Iris pigment epithelial cell (primary cell): ENCODE results near the gene NPRL2.

Experiments
- DNase-seq: peaks from one replicate; pipeline ENCODE4 v3.0.0-alpha.2; 2011; ENCODE audit warnings: low read depth

NPRL2 gene

DNA sequence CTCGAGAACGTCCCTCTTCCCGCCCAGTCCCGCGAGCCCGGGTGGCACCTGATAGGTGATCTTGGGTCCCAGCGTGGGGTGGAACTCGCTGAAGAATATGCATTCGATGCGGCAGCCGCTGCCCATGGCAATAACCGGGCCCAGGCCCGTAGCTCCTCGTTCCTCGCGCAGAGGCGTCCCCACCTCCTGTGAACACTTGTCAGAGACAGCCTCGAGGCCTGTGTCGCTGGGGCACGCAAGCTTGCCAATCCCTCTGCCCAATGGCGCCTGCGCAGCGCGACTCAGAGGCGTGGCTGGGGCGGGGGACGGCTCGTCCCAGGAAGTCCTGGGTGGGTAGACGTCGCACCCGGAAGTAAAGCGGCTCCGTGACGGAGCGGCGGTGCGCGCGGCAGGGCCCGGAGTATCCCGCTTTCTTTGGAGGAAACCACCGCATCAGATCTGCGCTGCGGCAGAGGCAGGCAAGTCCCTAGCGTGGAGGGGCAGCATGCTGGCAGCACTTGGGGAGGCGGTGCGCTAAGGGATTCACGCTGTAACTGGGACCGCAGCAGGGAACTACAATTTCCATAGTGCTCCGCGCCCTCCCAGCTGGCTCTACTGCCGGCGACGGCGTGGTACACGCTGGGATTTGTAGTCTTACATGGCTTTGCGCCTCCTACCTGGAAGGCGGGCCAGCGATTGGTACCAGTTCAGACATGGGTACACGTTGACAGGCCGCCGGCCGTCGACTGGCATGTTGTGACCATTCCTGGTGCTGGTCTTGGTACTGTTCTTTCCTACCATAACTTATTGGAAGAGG lies at the start of gene NPRL2, which contains the start of gene CYB561D2:
Gene NPRL2, minus strand, starts transcription at position 249 of the 796 bp plus-strand sequence. Its CDS starts 123 bp downstream, at position 126.
Gene CYB561D2, plus strand, starts transcription at position 336 of the 796 bp plus-strand sequence. CDS start 572 bp downstream, outside the sequence.
- DNase-seq, result peak; percentile 93

GRCh38 chr3:50396502-50396901 lies 45.9 kb upstream of the NPRL2 start:
- no peak for DNase-seq

- no peak for DNase-seq
Observed at GRCh38 chr3:50395070-50395860, 44.7 kb upstream of the NPRL2 start.

- DNase-seq, result no peak
Observed at GRCh38 chr3:50393061-50393460, 42.5 kb upstream of the NPRL2 start.

DNA sequence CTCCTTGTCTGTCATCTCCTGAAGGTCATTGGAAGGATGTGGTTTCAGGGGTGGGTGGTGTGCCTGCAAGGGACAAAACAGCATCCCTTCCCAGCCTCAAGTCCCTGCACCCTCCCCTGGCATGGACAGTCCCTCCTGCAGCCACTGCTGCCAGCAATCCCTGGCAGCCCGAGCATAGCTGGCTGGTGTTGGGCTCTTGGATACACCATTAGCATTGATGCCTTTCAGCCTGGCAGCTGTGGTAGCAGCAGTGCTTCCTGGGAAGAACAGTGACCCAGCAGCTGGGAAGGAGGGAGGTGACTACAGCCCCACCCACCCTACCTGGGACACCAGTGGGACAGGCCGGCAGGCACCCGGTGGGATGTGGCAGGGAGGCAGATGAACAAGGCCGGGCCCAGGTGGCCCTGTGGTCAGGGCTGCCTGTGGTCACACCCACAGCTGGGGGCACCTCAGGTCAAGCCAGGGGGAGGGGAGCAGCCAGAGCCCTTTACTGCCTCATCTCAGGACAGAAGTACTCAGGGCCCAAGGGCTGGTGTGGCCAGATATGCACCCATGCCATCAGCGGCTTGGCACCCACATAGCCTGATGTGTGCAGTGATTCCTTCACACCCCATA lies 41.6 kb upstream of the NPRL2 start:
- DNase-seq, result no peak

- no peak for DNase-seq
Observed at GRCh38 chr3:50390508-50391224, 40.1 kb upstream of the NPRL2 start.

DNA sequence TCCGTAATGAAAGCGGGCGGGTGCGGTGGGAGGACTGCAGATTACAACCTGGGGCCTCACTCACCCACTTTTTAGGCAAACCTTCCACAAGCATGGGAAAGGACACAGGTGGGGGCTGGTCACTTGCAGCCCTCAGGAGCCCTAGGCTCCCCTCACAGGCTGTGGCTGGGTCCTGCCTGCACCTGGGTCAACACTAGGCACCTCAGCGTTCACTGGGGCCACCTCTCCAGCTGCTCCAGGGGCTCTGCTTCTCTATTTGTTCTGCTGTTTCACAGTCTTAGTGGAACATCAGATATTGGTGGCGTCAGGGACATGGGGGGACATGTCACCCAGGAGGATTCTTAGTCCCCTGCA lies 38.8 kb upstream of the NPRL2 start:
- DNase-seq, result no peak

DNA sequence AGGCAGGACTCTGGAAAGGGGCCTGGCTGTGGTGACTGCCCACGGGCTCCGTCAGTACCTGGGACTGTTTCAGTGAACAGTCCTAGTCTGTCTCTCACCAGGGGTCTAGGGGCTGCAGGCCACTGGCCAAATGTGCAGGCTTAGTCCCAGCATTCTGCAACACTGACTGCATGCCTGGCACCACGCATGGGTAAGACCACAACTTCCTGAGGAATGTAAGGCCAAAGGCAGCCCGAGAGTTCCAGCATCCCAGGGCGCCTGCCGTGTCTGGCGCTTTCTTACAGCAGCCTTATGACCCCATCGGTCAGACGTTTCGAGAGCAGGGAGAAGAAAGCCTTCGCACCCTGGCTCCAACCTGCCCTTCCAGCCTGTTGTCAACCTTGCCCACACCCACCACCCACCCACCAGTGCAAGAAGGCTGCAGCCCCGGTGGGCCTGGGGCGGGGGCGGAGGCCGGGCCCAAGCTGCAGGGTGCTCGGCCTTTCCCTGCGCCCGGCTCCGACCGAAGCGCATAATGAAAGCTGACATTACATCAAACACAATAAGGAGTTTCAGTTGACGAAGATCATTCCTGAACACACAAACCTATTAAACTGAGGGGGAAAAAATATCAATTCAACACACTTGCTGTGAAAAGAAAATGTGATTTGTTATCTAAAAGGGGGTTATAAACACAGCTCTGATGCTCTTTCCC lies 38.3 kb upstream of the NPRL2 start:
- peak; percentile 26 for DNase-seq

DNA sequence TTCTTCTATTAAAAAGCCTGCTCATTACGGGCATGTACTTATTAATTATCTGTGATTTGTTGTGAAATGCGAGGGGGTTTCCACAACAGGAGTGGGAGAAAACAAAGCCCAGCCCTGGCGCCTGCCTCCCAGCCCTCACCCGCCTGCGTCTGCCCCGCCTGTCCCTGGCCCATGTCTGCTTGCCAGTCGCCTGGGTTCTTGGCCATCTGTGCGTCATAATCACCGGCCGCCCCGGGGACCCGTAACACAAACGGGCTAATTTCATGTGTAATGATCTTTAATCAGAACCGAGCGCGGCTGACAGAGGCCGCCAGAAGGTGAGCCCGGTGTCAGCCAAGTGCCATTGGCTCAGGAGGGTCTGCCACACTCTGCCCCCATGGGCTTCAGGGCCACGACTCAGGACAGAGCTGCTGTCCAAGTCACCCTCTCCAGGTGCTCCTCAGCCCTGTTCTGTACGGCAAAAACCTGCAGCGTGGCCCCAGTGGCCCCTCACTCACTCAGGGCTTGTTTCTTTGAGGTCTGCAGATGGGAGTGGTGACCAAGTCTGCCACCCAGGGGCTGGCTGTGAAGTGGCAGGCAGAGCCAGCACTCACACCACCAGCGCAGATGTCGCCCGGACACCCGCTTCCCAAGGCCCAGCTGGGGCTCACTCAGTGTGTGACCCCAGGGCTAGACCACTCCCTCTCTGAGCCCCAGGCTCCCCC lies 37.6 kb upstream of the NPRL2 start:
- DNase-seq, result peak; percentile 20

DNA sequence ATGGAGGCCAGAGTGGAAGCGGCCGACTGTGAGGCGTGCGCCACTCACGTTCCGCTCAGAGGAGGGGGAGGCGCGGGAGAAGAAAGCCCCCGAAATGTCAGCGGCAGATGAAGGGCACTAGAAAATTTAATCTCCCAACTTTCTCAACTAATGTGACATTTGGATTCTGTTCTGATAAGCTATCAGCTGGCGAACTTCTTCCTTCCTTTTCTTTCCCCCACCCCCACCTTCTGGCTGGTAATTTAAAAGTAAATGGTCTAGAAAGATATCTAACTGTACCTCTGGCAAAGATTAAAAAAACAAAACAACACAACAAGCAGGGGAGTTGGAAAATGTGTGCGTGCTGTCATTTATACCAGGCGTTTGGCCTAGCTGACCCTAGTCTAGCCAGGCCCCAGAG lies 35.2 kb upstream of the NPRL2 start:
- DNase-seq, result no peak

- DNase-seq, result no peak
Observed at GRCh38 chr3:50383750-50384149, 33.2 kb upstream of the NPRL2 start.

- DNase-seq, result no peak
Observed at GRCh38 chr3:50382722-50383121, 32.1 kb upstream of the NPRL2 start.

DNA sequence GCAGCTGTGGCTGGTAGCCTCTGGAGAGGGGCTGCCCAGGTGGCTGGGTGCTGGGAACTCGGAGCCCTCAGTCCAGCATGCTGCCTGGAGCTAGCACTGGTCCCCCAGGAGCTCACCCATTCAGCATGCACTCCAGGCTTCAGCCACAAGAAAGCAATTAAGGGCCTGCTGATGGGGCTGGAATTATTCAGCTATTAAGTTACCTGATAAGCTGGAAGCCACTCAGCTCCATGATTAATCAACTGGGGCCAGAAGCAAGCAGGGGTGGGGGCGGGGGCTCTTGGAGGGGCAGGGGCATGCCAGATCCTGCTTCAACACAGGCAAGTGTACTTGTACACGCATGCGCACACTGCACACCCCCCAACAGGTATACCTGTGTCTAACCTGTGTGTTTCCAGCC lies 30.8 kb upstream of the NPRL2 start:
- no peak for DNase-seq

DNA sequence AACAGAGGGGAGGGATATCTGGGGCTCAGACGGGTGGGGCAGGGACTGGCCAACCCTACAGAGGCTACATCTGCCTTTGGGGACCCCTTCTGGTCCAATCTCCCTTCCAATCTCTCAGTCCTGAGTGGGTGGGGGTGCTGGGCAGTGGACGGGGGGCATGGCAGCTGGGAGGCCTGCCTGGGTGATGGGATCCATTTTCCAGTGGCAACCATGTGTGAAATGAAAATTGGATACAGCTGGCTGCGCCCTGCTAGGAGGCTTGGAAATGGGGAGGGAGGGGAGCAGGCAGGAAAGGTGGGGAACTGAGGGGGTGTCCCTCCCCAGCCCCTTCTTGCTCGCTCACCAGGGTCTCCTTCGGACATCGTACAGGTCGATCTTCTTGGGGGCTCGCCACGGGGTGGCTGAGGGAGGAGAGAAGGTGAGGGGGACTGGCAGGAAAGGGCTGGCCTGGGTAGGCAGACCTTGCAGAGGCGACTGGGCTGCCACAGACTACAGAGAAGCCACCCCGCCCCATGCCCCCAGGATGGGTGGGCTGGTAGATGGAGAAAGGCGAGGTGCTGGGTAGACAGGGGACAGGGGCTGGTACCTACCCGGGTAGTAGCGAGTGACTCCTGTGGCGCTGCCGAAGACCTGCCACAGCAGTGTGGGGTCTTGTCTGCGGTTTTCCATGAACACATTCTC lies 30.0 kb upstream of the NPRL2 start:
- no peak for DNase-seq

GRCh38 chr3:50378757-50379156 lies 28.2 kb upstream of the NPRL2 start:
- DNase-seq, result no peak

- no peak for DNase-seq
Observed at GRCh38 chr3:50378024-50378423, 27.4 kb upstream of the NPRL2 start.

DNA sequence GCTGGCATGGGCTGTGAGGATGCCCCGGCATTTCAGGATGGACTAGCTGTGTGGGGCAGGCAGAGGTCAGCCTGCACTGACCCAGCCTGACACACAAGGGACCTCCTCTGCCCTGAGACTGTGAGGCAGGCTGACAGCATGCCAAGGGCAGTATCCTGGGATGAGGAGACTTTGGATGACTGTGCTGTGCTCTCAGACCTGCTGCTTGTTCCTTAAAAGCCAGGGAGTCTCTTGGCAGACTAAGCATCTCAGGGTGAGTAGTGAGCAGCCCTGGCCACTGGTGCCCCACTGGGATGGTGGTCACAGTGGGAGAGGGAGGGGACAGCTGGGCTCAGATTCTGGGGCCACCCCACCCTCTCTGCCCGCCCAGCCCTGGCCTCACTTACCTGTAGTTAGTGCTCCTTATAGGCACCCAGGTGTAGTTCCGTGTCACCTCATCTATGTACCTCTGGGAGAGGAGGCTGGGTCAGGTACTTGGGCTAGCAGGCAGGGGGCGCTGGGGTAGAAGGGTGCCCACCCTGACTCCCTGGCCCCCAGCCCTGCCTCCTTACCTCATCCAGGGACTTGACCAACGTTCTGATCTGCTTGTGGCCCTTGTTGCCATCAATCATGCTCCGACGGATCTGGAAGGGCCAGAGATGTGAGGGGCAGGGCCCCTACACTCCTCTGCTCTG lies 24.8 kb upstream of the NPRL2 start:
- no peak for DNase-seq

DNA sequence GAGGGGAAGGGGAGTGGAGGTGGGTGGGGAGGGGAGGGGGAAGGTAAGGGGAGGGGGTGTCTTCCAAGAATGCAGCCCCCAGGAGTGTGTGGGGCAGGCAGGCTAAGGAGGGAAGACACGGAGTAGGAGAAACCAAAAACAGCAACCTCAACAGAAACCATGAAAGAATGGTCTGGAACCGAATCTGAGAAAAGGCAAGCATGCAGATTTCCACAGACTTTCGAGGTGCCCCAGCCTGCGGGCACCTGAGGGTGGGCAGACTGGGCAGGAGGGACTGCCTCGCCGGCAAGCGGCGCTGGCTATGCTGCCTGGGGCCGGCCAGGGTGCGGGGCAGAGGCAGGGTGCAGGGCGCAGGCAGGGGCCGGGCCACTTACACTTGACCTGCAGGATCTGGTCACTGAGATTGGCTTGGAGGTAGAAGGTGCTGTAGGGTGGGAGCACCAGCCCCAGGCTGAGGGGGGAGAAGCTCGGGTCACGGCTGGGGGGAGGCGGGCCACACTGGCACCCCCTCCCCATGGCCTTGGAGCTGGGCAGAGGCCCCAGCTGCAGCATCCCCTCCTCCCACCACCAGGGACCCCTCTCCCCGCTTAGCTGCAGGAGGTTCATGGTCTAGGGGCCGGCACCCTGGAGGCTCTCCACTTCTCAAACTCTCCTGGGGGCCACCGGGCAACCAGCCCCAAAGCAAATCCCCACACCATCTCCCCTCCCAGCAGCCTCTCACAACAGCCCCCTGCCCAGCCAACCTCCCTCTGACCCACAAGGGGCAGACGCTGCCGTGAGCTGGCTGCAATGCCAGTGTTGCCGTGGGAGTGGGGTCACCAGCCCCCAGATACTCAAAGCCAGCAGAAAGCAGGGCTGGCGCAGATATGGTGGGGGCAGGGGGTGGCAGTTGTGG lies 24.0 kb upstream of the NPRL2 start:
- no peak for DNase-seq
